ENCODE measurements around the gene SPANXD.
"Not testable (repeated sequence)": the region's sequence is repeated elsewhere in the genome, so short reads cannot be mapped to it uniquely, and the experiment has no call there.

Gene SPANXD, protein sequence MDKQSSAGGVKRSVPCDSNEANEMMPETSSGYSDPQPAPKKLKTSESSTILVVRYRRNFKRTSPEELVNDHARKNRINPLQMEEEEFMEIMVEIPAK

DNA sequence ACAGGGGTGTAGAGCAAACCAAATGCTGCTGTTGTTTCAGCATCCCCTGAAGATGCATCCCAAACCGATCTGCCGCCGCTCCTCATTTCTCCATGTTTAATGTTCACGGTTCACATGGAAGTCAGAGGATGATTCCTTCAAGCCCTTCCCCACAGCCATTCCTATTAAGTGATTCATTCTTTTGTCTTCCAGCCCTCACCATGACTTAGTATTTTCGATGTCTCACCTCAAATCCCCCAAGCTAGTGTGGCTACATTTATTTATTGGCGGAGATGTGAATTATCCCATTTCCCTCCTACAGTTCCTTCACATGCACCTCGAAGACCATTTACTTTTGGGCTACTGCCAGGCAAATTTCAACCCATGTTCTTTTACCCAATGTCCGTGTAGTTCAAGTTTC lies at the start of gene SPANXD:
Gene SPANXD, minus strand, starts transcription at position 101 of the 400 bp plus-strand sequence. CDS start 334 bp downstream, outside the sequence.
- DNase-seq (ENCODE audit: low spot score): not testable (repeated sequence)

DNA sequence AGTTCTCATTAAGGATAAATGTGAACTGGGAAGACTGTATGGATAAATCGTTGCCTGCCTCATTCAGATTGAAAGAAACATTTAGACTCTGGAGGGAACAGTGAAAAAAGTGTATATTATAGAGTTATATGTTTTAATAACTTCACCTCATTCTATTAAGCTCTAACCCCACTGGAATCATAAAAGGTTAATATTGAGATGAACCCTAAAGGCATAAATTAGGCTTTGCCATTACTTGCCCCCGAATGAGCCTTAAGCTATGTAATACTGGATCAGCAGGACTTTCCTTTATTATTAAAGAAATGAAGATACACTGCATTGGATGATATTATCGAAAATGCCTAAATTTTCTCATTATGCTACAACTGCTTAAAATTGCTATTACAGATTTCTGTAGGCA lies 44.1 kb upstream of the SPANXD start:
- DNase-seq (ENCODE audit: low spot score): no peak

DNA sequence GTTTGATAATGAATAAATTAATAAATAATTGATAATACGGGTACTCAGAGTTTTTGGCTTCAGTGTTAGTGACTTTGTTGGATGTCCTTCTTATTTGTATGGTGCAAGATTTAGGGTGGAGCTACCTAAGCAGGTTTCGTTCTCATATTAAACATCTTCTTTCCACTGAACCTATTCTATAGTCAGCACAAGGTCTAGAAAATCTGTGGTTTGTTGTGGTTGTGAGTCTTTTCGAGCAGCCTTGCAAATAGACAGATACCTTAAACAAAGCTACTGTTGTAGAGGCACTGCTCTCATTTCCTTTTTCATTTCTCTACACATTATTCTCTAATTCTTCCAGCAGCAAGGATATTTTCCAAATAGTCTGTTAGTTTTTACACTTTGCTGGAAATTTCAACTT lies 38.1 kb upstream of the SPANXD start:
- DNase-seq (ENCODE audit: low spot score): no peak

DNA sequence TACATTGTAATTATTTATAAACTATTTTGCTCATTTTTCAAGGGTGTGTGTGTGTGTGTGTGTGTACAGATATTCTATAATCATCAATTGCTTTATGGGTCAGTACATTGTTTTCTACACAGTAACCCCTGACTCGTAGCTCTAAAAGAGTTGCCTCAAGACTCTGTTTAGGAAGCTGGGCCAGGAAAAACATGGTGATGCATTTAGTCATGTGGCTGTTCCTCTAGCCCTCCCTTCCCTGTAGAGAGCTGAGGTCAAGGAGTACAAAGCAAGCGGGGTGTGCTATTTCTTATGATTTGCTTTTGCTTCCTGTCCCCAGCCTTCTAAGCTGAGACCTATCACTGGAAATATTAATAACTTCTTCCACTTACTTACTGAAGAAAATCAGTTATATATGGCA lies 34.8 kb upstream of the SPANXD start:
- no peak for DNase-seq (ENCODE audit: low spot score)

DNA sequence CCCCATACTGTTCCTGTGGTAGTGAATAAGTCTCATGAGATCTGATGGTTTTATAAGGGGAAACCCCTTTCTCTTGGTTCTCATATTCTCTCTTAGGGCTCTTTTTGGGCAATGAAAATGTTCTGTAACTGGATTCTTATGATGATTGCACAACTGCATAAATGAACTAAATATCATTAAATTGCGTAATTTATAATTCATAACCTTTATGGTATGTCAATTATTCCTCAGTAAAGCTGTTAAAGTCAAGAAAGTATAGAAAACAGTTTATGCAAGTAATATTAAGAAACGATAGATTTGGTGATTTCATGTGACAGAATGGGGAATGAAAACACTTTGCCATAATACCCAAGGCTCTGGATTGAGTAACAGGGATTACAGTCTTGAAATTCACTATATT lies 33.5 kb upstream of the SPANXD start:
- no peak for DNase-seq (ENCODE audit: low spot score)

DNA sequence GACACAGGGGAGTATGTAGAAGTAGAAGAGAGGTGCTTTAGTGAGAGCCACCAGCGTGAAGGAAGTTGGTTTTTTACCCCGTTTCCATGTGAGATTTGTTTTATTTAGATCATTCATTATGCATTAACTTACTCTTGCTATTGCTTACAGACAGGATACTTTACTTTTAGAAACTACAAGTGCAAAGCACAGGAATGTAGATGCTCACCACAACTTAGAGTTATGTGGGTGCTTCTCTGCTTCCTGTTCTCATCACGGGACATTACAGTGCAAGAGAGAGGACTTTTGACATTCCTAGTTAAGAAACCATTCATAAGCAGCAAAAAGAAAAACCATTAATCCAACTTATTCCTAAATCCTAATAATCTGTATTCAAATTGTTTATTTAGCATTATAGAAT lies 25.6 kb upstream of the SPANXD start:
- DNase-seq (ENCODE audit: low spot score): no peak

DNA sequence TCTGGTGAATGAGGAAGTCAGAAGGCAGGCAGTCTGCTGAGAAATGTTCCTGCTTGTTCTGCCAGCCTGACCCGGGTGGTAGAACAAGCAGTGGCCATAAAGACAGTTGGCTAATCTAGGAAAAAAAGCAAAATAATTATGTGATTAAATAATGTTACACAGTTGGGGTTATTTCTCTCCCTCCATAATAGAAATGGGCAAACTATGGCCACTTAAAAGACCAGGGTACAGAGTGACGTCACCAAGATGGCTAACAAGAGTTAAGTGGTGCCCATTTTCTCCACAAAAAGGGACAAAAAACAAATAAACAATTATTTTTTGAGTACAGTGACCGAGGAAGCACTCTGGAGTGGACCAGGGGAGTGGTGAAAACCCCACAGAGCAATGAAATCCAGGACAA lies 16.1 kb upstream of the SPANXD start:
- DNase-seq (ENCODE audit: low spot score): no peak

DNA sequence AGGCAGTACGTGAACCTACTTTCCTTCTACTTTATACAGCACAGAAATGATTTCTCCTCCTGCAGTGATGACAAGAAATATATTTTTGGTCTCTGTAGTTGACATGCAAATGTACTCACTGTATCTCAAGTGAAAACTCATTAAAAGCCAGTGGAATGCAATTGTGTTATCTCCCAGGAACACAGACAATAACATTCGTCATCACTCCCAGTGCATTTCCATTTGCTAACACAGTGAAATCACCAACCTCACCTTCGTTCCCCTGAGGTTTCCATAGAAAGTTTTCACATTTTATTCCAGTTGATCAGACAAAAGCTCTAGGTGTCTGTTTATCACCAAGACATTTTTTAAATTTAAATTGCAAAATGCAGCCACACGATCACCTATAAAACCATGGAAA lies 2.5 kb upstream of the SPANXD start:
- DNase-seq (ENCODE audit: low spot score): no peak

GRCh38 chrX:141673946-141674345 lies 24.6 kb downstream of the SPANXD start:
- no peak for DNase-seq (ENCODE audit: low spot score)

DNA sequence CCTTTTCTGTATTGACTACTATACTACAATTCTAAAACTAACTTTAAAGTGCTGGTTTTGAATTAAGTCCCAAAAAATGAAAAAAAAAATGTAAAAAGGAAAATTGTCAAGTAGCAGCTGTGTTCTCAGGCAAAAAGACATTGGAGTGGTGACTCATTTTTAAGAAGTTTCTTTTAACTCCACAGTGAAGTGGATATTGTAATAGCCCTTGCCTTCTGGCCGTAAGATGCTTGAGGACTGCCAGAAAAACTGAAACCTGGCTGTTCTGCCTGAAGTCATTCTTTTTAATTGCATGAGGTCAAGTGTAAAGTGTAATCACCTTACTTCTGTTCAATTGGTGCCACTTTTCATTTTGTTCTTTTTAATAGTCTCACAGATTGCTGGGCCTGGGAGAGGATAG lies 28.9 kb downstream of the SPANXD start:
- DNase-seq (ENCODE audit: low spot score): no peak

DNA sequence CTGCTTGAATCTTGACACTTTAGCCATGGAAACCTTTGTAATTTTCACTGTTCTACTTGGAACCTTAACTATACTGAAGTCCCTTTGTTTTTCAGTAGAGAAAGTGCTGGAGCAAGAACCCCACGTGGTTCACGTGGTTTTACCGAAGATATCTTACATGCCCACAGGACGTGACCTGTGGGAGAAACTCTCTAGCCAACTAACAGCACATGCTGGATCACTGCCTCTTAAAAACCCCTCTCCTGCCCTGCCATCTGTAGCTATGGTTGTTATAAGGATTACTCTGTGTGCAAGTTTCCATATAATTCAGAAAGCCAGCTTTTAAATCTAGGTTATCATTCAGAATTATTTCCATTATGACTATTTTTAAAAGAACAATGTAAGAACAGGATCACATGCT lies 30.2 kb downstream of the SPANXD start:
- DNase-seq (ENCODE audit: low spot score): no peak

DNA sequence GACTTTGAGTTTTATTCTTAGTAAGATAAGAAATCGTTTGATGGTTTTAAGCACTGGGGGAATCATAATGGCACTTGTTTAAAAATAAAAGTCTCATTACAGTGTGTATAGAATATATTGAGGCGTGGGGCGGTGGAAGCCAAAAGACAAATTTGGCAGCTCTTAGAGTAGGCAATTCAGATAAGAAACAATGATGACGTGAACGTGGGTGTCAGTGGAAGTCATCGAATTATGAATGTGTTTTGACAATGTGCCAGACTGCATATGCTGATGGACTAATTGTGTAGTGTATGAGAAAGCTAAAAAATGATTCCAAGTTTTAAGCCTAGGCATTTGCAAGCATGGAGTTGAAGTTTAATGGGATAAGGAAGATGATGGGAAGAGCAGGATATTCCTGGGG lies 35.8 kb downstream of the SPANXD start:
- DNase-seq (ENCODE audit: low spot score): no peak

- DNase-seq (ENCODE audit: low spot score): no peak
Observed at GRCh38 chrX:141652286-141652685, 46.3 kb downstream of the SPANXD start.
